Endometrial microvascular endothelial cells (primary cell): Measurements from ENCODE around the gene CARMIL1. TPM values are rescaled to one million over a fixed set of nuclear protein-coding genes. Genes with fewer than 3 reads are reported as not detected.

Experiments used
- in situ Hi-C: cut with HindIII; loops from 2 replicates; pipeline ENCODE4 v1.10.0; 2017; ENCODE audit warnings: low sequenced_read_pairs, low pct_unique_long_range_greater_than_20kb; ENCODE audit errors: inconsistent ontology term
- total RNA-seq: library from RNA; depleted of rRNA; stranded (reverse); fragments of >200 nt; gene quantifications from one replicate; pipeline ENCODE4 v1.2.3, GENCODE V29; 2015; ENCODE audit errors: inconsistent ontology term

CARMIL1 gene
- total RNA-seq, 1 donor from 2014 or later: 1.0 TPM

DNA sequence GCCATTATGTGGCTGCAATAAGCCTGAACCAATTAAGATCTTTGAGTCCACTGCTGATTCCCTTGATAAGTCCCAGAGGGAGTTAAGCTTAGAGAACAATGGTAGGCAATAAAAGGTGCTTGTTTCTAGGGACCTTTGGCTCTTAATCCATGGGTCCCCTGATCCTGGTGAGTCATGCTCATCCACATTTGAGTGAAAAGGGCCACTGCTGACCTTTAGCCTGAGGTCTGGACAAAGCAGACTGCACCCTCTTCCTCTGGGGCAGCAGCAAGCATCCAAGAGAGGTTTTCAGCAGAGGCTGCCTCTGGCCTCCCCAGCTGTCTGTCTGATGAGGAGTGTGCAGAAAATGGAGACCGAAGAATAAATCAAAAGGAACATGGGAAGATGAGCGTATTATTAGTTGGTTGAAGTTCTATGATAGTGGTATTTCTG lies 356.7 kb downstream of the CARMIL1 start:
- in situ Hi-C loops: no loop called here

DNA sequence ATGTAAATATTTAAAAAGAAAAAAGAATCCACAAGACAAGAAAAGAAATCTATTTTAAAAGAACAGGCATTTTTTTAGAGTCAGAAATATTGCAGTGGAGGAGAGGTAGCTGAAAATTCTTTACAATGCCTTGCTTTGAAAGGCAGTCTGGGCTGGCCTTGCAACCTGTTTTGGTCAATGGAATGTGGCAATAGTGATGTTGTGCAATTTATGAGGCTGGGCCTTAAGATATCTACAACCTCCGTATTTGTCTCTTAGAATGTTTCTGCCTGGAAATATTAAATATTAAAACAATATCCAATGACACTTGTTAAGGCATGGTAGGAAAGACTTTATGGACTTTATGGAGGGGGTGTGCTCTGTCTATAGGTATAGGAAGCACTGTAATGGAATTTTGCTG lies 358.0 kb downstream of the CARMIL1 start:
- in situ Hi-C loops: no loop called here

DNA sequence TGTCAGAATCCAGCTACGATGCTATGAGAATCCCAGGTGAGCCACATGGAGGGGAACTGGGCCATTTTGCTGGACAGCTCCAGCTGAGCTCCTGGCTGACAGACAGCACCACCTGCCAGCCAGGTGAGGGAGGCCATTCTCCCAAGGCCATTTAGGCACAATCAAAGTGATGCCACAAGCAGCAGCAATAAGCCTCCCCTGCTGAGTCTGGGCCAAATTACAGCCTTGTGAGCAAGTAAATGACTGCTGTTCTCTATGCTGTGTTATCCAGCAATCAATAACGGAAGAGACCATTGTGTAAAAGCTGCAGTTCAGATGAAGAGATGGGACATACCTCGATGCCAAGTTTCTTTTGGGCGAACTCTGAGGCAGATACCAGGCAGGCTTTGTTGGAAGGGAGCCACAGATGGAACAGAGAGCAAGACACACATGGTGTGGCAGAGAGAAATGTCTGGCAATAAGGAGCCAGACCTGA lies 358.8 kb downstream of the CARMIL1 start:
- in situ Hi-C loops: no loop called here

DNA sequence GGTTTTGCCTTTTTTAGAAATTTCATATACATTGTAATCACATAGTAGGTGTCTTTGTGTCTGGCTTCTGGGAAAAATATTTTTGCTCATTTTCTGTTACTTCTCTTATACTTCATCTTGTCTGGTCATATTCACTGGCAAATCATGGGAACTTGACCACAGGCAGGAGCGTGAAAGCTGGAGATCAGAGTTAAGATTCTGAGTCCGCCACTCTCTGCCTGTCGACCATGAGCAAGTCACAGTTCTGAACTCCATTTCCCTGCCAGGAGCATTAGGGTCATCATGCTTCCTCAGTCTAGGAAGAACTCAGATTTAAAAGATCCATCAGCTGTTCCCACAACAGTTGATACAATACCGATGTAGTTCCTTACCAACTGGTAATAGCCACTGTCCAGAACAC lies 360.5 kb downstream of the CARMIL1 start:
- in situ Hi-C loops: no loop called here

DNA sequence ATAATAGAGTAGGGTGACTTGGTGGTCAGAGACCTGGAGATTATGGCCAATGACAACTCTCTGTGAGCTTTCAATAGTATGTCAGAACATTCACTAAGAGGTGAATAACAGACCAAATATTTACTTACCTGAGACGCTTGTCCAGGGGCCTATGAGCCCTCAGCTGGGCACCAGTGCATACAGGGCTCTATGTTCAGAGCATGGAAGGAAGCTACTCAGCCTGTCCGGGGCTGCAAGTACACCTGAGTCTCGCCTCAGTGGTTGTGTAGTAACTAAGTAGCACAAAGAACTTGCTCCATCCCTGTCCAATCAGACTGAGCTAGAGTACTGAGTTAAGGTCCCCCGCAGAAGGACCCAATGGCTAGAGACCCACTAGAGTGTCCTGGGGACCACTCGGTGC lies 361.3 kb downstream of the CARMIL1 start:
- in situ Hi-C loops: no loop called here

DNA sequence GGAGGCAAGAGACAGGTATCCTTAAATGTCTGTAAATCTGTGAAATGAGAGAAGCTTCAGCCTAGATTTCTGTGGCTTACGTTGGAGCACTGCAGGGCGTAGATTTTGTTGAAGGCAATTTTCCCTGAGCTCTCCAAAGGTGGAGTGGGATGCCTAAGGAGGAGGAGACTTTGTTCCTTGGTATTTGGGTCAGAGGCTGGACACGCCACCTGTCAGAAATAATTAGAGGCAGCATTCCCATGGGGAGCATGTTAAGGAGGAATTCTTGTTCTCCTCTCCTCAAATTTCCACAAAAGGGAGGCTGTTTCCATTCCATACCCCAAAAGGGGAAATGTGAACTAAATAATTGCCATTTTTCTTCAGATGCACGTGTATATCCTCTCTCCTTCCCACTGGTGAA lies 361.7 kb downstream of the CARMIL1 start:
- in situ Hi-C loops: no loop called here

DNA sequence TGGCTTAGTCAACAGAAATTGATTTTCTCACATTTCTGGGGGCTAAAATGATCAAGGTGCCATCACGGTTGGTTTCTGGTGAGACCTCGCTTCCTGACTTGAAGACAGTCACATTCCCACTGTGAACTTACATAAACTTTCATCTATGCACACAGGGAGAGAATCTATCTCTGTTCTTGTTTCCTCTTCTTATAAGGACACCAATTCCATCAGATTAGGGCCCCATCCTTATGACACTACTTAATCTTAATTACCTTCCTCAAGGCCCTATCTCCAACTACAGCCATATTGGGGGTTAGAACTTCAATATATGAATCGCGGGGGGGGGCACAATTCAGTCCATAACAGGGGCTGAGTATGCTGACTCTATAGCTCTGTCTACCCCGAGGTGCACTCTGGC lies 362.2 kb downstream of the CARMIL1 start:
- in situ Hi-C loops: no loop called here

DNA sequence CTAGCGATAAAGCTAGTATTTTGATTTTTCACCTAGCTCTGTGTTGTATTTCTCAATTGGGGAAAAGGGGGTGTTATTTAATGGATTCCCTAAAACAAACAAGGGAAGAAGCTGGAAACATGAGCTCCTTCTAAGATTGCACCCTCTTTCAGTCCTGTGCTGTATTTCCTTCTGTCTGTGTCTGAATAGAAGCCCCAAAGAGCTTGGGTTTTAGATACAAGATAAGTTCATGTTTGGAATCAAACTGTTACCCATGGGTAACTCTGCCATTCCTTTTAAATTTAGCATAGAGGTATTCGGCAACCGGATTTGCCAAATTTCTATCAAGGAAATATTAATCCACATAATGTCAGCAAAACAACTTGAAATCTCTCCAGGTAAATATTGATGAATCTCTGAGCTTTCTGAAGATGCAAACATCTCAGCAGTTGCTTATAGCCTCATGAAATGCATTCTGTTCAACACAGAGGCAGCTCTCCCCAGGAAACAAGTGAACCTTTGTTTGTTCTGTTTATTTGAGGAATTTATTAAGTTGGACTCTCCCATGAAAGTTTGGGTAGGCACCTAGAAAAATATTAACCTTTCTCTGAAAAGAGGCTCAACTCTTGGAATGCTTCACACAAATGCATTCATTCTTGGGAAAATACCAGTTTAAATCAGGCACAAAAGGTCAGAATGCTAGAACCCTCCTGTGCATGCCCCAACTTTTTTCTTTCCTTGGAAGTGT lies 362.9 kb downstream of the CARMIL1 start:
- in situ Hi-C loops: no loop called here

DNA sequence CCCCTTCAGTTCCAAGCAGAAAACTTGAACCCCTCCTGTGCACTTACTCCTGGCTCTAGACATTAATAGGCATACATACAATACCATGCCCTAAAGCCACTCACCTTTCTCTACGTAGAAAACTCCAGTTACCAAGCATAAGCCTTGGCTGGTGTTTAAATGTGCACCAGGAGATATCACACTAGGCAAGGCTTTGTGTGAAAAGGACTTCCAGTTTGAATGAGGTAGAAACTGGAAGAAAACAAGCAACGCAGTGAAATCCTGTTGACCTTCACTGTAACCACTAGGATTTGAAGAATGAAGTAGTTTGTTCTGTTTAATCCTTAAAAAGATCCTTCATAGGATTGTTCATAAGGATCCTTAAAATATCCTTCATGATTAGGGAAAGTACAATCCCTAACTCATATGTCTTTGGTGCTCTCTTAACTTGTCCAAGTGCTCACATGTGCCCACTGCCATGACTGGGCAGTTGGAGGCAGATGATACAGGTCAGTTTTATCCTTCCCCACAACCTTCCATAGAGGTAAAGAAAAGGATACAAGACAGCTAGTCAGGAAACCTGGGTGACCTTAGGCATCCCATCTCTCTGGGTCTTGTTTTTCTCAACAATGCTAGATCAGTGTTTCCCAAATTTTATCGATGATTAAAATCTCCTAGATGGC lies 363.6 kb downstream of the CARMIL1 start:
- in situ Hi-C loops: no loop called here

DNA sequence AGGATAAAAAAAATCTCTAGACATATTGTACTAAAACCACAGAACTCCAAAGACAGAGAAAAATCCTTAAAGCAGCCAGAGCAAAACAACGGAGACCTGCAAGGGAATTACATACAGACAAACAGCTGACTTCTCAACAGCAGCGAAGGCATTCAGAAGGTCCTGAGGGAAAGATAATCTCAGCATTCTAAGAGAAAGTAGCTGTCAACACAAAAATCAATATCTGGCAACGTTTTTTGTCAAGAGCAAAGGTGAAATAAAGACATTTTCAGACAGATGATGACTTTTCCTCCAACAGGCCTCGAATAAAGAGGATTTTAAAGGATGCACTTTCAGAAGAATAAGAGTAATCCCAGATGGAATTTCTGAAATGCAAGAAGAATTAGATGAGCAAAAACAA lies 366.7 kb downstream of the CARMIL1 start:
- in situ Hi-C loops: no loop called here

DNA sequence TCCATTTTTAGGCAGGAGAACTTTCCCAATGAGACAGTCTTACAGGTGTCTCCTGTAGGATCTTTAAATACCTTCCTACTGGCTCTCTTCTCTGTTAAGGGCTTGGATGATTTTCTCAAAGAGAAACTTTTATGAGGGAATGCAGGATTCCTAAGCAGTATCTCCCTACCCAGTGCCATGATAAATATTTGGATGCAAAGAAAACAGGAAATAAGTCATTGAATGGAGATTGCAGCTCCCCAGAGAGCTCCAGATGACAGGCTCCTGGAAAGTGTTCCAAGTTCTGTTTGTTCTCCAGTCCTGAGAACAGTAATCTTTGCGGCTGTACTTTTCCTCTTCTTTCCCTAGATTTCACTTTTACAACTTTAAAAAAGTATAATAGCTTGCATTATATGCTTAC lies 370.4 kb downstream of the CARMIL1 start:
- in situ Hi-C loops: no loop called here

DNA sequence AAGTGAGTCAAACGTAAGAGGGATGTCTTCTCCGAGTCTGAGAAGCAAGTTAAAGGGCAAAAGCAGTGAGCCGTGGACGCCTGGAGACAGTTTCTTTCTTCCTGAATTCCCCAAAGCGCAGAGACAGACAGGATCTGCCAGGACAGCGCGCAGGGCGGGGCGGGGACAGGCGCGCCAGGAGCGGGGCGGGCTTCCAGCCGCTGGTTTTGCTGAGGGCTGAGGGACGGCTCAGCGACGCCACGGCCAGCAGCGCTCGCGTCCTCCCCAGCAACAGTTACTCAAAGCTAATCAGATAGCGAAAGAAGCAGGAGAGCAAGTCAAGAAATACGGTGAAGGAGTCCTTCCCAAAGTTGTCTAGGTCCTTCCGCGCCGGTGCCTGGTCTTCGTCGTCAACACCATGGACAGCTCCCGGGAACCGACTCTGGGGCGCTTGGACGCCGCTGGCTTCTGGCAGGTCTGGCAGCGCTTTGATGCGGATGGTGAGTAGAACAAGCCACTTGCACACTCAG lies 372.9 kb downstream of the CARMIL1 start, which contains the start of gene SCGN:
Gene SCGN (plus strand): TSS at position 209 of the 509 bp plus-strand sequence. CDS start 189 bp downstream, at position 398.
- in situ Hi-C loops: no loop called here

DNA sequence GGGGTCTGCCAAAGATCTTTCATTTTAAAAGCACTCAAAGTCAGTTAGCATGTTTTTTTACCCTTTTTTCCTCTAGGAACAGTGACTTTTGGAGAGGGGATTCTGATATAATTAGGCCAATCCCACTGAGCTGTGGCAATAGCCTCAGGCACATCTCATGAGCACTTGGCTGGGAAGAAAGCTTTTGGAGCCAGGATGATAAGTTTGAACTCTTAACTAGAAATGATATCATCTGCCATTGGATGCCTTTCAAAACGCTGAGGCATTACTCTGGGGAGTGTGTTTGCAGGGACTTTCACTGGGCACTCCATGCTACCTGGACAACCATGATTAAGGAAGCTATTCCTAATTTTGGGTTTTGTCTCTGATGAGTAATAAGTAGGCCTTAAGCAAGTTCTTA lies 376.5 kb downstream of the CARMIL1 start:
- in situ Hi-C loops: no loop called here

DNA sequence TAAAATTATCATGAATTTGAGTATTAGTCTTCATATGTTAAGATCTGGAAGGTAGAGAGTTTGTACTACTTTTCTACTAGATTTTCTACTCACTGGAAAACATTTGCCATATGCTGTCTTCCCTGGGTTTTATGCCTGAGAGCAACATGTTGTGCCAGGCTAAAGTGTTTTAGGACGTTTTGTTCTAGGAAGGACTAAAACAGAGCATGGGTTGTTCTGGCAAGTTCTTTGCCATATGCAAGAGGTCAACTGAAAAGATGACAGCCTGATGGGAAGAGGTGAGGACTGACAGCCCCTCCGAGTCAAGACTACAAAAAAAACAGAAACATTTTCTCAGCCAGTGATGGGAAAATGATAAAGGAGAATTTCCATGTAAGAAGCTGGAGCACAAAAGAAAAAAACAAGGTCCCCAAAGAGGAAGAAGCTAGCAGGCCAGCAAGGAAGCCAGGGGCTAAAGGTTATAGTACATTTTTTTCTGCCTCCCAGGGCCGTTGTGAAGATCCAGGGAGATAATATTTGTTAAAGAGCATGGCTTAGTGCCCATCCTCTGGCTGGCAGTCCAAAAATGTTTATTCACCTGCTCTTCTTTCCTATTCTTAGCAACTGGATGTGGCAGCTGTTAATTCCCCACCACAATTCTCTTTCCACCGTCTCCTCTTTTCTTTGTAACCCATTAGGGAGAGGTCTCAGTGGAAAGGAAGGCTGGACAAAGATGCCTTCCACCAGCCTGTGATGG lies 380.6 kb downstream of the CARMIL1 start:
- in situ Hi-C loops: no loop called here

DNA sequence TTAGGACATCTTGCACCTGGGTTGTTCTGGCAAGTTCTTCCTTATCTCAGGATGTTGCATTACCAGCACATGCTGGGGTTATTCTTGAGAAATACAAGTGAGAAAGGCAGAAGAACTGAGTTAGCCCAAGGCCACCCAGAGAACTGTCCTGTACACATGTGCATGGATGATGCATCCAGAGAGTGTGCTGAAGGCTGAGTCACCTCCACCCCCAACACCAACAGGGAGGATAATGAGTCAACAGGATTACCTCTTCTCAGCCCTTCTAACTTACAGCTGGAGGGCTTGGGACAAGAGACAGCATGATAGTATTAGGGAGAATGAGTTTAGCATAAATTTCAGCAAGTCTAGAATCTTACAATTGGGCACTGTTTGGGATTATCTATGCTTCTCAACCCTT lies 381.3 kb downstream of the CARMIL1 start:
- in situ Hi-C loops: no loop called here

DNA sequence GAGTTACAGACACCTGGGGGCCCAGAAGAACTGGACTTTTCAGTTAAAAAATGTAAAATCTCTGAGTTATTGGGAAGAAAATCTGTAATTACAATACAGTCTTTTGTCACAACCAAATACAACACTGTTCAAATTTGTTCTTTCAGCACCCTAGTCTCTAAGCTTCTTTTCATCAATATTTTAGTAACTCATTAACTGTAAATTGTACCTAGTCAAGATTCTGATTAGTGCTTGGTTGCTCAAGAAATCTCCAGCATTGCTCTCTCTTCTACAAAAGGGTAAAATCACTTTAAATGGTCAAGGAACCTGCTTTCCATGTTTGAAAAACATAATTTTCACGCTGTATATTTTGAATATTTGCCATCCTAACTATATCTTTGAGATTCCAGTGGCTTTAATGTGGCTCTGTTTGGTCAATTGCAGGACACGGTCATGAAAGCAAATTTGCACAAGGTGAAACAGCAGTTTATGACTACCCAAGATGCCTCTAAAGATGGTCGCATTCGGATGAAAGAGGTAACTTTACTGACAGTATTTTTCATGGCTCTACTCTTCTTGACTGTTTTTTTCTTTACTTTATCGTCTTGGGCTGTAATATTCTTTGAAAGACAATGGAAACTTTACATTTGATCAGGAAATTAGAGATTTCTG lies 382.1 kb downstream of the CARMIL1 start:
- in situ Hi-C loops: no loop called here

DNA sequence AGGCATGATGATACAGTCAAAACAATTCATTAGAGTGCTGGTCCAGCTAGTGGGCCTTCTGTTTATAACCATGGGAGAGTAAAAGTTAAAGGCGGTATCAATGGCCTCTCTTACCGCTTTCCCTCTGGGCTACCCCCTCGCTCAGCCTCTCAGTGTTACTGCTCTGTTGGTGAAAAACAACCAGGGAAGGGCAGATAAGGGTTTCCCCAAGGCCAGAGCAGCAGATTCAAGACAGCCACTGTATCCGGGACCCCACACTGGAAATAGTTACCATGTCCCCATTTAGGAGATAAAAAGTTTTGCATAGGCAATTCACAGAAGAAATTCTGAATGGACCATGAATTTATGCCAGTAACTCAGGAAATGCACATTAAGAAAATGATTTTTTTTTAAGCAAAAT lies 386.3 kb downstream of the CARMIL1 start:
- in situ Hi-C loops: no loop called here

DNA sequence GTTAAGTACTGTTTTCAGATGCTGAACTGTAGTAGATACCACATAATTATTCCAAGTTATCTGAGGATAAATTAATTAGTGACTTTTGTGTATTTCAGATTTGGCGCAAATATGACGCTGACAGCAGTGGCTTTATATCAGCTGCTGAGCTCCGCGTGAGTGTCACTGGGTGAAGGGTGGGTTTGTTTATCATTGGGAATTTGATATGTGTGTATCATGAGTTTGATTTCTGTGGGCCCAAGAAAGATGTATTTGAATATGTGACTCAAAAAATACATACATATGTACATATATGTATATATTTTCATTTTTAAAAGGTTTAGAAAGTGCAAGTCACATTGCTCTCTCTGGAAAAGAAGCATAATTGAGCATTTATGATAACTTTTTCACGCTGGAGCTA lies 390.2 kb downstream of the CARMIL1 start:
- in situ Hi-C loops: no loop called here
